HG02870 (cell line): Measurements from ENCODE around the gene KATNIP.
A peak's percentile ranks its signal among the peaks of the same experiment; 100 is the strongest.
"Not testable (repeated sequence)": the region's sequence is repeated elsewhere in the genome, so short reads cannot be mapped to it uniquely, and the experiment has no call there.

ENCODE experiments used
- ATAC-seq: cut with Tn5 transposase; IDR thresholded peaks from one replicate; pipeline ENCODE4 v1.9.1; 2021; ENCODE audit warnings: mild to moderate bottlenecking, moderate library complexity; ENCODE audit not compliant: unreplicated experiment

Gene KATNIP

DNA sequence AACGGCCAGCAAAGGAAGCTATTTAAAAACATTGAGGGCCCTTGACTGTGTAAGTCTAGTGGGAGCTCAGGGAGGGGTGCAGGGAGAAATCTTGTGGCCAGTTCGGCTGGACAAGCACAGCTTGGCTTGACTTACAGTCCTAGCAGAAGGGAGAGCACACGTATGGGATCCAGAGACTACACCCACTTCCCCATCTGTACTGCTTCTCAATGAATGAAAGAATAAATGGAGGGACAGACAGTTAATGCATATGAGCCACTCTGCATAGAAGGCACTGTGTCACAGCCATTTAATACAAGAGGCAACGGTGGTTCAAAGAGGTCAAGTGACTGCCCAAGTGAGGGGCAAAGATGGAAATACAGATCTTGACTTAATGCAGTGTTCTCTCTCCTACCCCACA is 15.7 kb upstream of the KATNIP start:
- ATAC-seq = no peak

DNA sequence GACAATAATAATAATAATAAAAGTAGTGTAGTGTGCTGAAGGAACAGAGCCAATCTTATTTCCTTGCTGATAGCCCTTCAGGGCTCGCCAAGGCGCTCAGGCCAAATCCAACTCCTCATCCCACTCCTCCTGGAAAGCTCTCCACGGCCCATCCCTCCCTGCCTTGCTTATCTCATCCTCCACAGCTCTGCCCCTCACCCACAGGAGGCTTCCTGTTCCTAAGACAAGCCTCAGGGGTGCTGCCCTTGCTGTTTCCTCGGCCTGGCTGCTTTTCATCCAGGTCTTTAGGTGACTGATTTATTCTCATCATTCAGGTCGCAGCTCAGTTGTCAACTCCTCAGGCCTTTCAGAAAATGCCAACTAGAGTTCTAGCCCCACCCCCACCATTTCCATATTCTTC is 11.4 kb upstream of the KATNIP start:
- ATAC-seq = no peak

GRCh38 chr16:27539120-27539519 is 10.8 kb upstream of the KATNIP start:
- no peak for ATAC-seq

DNA sequence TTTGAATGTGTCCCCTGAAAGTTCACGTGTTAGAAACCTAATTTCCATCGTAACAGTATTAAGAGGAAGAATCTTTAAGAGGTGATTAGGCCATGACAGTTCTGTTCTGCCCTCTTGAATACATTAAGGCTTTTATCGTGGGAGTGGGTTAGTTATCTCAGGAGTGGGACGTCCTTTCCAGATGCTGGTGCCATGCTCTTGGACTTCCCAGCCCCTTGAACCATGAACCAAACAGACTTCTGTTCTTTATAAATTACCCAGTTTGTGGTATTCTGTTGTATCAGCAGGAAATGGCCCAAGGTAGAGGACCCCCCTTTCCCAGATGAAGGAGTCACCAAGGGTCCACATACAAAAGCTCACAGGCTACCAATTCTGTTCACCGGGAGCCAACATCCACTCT is 10.3 kb upstream of the KATNIP start:
- no peak for ATAC-seq

DNA sequence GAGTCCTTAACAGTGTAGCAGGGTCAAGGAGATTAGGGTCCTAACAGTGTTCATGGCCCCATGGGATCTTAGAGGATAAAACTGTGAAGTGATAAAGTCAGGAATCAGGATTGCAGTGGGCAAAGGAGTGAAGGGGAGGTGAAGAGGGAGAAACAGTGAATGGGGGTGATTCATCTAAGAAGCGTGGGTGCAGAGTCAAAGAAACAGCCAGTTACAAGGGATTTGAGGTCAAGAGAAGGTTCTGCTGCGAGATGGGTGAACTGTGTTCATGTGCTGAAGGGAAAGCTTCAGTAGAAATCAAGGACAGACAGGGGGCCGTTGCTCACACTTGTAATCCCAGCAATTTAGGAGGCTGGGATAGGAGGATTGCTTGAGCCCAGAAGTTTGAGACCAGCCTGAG is 6.1 kb upstream of the KATNIP start:
- no peak for ATAC-seq

- ATAC-seq = no peak
Observed at GRCh38 chr16:27544671-27545070, 5.3 kb upstream of the KATNIP start.

DNA sequence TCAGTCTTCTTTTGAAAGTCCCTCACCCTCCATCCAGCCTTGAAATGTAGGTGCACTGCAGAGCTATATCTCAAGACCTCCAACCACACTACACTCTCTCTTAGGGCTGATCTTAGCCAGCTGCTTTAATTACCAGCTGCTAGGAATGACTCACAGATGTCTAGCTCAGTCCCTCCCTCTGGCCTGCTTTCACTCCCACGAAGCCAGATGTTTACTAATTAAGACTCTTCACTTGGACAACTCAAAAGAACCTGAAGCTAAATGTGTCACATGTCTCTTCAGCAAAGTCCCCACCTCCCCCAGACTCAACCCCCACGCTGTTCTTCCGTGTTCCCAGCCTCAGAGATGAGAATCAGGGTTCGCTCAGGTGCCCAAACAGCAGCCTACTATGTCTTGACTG is 2.8 kb upstream of the KATNIP start:
- peak; percentile 36 for ATAC-seq

DNA sequence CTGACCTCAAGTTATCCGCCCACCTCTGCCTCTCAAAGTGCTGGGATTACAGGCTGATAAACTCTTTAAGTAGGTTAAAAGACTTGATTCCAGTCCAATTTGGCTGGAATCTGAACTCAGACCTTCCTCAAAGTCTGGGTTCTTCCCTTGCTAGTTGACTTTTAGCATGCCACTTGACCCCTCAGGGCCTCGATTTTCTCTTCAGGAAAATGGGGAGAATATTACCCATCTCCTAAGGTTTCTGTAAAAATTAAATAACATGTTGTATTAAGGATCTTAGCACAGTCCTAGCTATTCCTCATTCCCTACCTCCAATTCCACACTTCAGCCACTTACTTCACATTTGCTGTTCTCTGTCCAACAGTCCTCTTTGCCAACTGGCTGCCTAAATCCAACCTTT is 2.1 kb upstream of the KATNIP start:
- no peak for ATAC-seq

DNA sequence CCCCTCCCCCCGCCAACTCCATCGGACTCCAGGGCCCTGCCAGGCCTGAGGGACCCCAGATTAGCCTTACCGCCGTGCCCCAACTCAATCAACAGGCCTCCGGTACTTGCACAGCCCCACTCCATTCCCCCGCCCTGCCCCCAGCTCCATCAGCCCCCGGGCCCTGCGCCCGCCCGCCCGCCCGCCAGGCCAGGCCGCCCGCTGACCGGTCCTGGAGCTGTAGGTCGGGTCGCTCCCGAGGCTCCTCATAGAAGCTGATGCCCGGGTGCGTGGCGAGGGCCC is 539 bp upstream of the KATNIP start:
- ATAC-seq = peak; percentile 27

- ATAC-seq = no peak
Observed at GRCh38 chr16:27550582-27550920, 607 bp downstream of the KATNIP start.

DNA sequence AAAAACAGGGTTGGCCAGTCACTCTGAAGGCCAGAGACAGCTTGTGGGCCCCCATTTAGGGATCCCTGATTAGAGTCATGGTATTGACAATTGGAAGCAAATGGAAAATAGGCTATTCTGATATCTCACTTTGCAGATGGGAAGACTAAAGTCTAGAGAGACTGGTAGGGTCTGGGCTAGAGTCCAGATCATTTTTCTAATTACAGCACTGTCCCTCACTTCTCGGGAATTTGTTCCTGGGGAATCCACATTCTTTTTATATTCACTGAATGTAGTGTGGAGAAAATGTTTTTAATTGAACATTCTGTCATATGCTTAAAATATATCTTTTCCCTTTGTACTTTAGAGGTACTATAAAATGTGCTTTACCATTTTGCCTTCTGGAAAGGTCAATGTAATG is 1.1 kb downstream of the KATNIP start:
- ATAC-seq = no peak

DNA sequence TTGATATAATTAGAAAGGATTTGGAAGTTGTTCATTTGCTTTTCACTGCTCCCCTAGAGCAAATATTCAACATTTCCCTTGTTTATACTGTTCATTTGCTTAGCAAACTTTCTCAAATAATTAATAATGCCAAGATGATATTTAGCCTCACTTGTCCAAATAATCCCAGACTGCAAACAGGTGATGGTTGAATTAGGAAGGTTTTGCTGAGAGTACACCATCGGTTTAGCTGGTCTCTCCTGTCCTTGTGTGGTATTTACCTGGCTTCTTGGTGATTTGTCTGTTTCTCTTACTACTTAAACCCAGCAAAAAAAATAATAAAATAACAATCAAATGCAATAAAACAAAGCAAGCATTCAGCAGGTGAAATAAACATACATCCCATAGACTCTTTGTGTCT is 6.5 kb downstream of the KATNIP start:
- no peak for ATAC-seq

GRCh38 chr16:27558434-27558833 is 8.5 kb downstream of the KATNIP start:
- ATAC-seq = no peak

DNA sequence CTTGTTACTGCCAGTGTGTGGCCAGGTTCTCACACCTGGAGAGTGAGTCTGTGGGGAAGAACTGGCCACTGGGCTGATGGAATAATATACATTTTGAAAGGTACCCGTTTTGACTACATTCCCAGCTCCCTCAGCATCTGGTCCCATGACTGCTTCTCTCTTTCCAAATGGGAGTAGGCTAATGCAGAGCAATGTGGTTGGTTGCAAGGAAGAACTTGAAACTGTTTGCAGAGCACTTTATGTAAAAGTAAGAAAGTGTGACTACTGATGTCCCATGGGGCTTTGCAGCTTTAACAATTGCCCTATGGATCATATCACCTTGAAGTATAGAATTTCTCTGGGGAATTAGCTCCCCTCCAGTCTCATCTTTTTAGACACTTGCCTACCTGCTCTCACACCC is 9.0 kb downstream of the KATNIP start:
- no peak for ATAC-seq

- ATAC-seq = no peak
Observed at GRCh38 chr16:27561216-27561615, 11.3 kb downstream of the KATNIP start.

GRCh38 chr16:27564224-27564623 is 14.3 kb downstream of the KATNIP start:
- ATAC-seq = no peak

GRCh38 chr16:27566417-27566816 is 16.5 kb downstream of the KATNIP start:
- no peak for ATAC-seq

GRCh38 chr16:27568077-27568476 is 18.1 kb downstream of the KATNIP start:
- ATAC-seq = no peak

GRCh38 chr16:27570986-27571385 is 21.0 kb downstream of the KATNIP start:
- ATAC-seq = not testable (repeated sequence)

DNA sequence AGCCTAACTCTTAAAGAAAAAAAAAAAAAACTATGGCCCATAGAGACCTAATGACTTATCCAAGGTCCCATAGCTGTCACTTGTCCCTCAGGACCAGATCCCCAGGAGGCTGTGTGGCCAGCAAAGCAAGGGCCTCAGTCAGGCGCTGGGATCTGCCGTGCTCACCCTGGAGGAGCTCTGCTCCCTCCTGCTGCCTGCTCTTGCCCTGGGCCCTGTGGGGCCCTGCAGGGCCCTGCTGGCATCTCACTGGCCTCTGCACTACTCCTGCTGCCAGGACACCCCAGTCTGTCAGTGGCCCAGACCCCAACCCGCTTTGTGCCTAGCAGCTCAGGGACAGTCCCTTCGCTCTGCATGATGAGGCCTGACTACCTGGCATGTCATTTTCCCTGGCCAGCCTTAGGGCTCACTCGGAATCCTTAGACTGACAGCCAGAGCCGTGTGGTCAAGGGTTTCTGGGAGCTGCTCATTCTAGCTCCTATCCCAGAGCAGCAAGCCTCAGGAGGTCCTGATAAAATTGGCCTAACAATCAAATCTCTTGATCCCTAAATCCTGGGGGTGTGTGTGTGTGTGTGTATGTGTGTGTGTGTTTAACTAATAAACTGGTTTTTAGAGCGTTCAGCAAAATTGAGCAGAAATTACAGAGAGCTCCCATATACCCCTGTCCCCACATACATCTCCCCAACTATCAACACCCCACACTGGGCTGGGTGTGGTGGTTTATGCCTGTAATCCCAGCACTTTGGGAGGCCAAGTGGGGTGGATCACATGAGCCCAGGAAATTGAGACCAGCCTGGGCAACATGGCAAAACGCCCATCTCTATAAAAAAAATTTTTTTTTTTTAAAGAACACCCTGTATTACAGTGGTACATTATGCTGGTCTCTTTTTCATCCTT is 21.7 kb downstream of the KATNIP start:
- ATAC-seq = no peak

DNA sequence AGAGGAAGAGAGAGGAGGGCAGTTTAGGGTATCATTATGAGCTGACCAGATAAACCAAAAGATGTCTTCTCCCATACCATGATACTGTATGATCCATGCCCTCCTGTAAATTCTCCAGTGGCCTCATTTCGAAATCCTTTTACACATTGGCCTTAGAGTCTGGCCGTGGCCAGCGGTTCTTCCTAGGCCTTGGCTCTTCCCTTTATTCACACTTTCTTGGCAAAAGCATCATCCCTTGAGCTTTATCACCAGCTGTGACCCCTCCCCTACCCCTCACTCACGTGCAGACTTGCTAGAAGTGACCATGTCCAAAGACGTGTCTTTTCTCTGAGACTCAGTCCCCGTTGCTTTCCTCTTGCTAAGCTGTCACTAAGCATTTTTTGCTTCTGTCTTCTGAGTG is 22.8 kb downstream of the KATNIP start:
- no peak for ATAC-seq

GRCh38 chr16:27576729-27577128 is 26.8 kb downstream of the KATNIP start:
- ATAC-seq = no peak
